HG03457 (cell line): ENCODE results near the gene CBLC.
A peak's percentile ranks its signal among the peaks of the same experiment; 100 is the strongest.
"Not testable (repeated sequence)": the region's sequence is repeated elsewhere in the genome, so short reads cannot be mapped to it uniquely, and the experiment has no call there.

Experiments
- ATAC-seq: cut with Tn5 transposase; IDR thresholded peaks from one replicate; pipeline ENCODE4 v1.9.1; 2021; ENCODE audit warnings: moderate number of reproducible peaks; ENCODE audit not compliant: unreplicated experiment

CBLC gene

GRCh38 chr19:44759083-44759804 is 18.4 kb upstream of the CBLC start:
- ATAC-seq: no peak

GRCh38 chr19:44762038-44762437 is 15.7 kb upstream of the CBLC start:
- no peak for ATAC-seq

- no peak for ATAC-seq
Measured at GRCh38 chr19:44765033-44765948, 12.4 kb upstream of the CBLC start.

GRCh38 chr19:44765949-44766335 is 11.7 kb upstream of the CBLC start:
- ATAC-seq: no peak

DNA sequence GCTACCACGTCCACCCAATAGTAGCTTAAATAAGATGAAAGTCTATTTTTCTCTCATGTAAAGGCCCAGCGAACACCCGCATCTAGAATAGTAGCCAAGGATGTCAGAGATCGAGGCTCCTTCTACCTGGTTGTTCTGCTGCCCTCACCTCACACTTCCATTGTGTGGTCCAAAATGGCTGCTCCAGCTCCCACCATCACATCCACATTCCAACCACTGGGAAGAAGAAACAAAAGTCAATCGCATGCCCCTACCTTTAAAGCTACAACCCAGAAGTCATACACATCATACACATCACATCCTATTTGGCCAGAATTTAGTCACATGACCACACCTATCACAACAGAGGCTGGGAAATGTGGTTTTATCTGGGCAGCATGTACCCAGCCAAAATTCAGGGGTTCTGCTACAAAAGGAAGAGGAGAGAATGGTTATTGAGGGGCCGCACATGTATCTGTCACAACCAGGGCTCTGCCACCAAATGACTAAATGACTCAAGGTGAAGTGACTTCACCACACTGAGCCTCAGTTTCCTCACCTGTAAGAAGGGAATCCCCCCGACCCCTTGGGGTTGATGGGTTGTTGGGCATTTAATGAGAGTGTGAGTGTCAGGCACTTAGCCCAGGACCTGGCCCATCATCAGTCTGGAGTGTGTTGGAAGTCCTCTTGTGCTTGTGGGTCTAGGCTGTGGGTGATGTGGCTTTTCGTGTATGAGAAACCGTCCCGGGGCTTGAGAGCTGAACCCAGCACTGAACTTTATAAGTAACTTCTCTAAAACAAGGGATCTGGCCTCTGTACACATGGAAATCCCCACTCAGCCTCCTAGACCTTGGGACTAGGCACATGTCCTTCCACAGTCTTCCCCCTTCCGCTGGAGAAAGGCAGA is 10.2 kb upstream of the CBLC start:
- no peak for ATAC-seq

- ATAC-seq: peak; percentile 92
Measured at GRCh38 chr19:44770550-44771257, 7.0 kb upstream of the CBLC start.

DNA sequence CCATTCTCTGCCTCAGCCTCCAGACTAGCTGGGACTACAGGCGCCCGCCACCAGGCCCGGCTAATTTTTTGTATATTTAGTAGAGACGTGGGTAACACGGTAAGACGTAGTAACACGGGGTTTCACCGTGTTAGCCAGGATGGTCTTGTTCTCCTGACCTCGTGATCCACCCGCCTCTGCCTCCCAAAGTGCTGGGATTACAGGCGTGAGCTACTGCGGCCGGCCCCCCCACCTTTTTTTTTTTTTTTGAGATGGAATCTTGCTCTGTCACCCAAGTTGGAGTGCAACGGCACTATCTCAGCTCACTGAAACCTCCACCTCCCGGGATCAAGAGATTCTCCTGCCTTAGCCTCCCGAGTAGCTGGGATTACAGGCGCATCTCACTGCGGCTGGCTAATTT is 5.5 kb upstream of the CBLC start:
- ATAC-seq: not testable (repeated sequence)

DNA sequence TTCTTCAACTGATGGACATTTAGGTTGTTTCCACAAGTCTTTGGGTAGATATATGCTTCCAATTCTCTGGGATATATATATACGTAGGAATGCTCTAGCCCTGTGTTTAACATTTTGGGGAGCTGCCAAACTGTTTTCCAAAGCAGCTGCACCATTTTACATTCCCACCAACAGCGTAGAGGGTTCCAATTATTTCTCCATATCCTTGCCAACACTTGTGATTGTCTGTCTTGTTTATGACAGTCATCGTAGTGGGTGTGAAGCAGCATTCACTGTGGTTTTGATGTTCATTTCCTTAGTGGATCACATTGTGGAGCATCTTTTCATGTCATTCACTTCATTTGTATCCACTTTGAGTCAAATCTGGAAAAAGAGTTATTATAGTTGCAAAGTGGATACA is 4.7 kb upstream of the CBLC start:
- ATAC-seq: no peak

DNA sequence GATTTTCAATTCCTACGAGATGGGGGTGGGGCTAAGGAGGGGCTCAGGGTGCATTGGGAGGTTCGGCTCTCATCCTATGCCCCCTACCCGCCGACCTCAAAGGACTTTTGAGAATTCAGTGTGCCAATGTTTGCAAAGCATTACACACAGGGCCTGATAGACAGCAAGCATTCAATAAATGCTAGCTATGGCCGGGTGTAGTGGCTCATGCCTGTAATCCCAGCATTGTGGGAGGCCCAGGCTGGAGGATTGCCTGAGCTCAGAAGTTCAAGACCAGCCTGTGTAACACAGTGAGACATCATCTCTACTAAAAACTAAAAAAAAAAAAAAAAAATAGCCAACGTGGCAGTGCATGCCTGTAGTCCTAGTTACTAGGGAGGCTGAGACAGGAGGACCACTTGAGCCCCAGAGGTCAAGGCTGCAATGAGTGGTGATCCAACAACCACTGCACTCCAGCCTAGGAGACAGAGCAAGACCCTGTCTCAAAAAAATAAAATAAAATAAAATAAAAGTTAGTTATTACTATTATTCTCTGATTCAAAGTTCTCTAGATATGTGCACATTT is 1.9 kb upstream of the CBLC start:
- no peak for ATAC-seq

DNA sequence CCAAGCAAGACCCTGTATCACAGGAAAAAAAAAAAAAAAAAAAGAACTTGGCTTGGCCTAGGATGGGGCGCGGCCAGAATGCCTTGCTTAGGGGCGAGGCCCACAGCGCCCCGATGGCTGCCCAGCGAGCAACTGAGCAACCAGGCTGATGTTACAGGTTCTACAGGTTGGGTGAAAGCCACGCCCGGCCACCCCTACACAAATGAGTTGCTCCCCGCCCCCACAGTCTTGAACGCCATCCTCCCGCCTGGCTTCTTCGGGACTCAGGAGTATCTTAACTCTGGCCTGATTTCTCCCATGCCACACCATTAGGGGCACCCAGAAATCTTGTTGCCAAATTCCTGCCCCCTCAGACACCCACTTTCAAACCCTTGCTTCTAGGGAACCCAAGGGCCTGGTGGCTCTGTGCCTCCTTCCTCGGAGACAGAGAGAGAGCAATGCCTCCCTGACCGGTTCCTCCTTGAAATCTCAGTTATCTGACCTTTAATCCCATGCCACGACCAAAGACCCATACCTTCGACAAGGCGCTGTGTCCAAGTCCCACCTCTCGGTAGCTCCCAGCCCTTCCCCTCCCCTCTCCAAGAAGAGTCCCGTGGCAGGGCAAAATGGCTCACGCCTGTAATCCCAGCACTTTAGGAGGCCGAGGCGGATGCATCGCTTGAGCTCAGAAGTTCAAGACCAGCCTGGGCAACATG is 1.1 kb upstream of the CBLC start:
- ATAC-seq: no peak

DNA sequence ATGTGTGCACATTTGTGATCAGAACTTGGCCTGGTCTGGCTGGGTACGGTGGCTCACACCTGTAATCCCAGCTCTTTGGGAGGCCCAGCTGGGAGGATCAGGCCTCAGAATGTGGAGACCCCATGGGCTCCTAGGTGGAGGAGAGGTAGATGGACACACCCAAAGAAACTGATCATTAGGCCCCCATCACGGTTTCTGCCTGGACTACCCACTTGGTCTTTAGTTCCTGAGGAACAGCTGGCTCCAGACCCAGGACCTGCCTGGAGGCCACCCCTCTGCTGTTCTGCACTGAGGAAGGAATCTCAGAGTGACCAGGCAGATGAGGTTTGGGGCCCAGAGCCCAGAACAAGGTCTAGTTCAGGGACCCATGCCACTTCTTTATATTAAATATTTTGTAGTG is 1.5 kb downstream of the CBLC start:
- ATAC-seq: no peak

- not testable (repeated sequence) for ATAC-seq
Measured at GRCh38 chr19:44781694-44782093, 4.0 kb downstream of the CBLC start.

GRCh38 chr19:44782729-44783128 is 5.0 kb downstream of the CBLC start:
- no peak for ATAC-seq

DNA sequence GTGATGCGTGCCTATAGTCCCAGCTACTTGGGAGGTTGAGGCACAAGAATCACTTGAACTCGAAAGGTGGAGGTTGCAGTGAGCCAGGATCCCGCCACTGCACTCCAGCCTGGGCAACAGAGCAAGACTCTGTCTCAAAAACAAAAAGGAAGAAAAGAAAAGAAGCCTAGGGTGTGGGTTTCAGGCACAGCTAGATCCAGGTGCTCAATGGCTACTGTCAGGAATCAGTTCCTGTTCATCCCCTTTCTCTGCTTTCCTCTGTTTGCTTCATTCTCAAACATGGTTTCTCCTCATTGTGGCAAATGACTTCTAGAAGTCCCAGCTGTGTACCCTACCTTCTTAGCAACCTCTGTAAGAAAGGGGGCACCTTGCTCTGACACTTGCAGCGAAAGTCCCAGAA is 5.9 kb downstream of the CBLC start:
- no peak for ATAC-seq

- ATAC-seq: no peak
Measured at GRCh38 chr19:44785271-44785670, 7.6 kb downstream of the CBLC start.

- no peak for ATAC-seq
Measured at GRCh38 chr19:44785993-44786392, 8.3 kb downstream of the CBLC start.

DNA sequence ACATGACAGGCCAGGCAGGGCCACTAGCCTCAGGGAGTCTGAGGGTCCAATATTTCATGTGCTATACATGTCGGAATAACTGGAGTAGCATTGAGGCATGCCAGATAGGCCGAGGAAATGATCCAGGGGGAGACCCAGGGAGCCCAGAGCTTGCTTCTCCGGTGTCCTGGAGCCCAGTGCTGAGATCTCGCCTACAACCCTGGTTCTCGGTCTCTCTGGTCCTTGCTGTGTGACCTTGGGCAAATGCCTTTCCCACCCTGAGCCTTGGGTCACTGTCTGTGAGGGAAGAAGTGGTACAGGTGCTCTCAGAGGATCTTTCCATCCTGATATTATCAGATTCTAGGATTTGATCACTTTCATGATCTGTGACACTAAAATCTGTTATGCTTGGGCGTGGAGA is 11.3 kb downstream of the CBLC start:
- no peak for ATAC-seq

DNA sequence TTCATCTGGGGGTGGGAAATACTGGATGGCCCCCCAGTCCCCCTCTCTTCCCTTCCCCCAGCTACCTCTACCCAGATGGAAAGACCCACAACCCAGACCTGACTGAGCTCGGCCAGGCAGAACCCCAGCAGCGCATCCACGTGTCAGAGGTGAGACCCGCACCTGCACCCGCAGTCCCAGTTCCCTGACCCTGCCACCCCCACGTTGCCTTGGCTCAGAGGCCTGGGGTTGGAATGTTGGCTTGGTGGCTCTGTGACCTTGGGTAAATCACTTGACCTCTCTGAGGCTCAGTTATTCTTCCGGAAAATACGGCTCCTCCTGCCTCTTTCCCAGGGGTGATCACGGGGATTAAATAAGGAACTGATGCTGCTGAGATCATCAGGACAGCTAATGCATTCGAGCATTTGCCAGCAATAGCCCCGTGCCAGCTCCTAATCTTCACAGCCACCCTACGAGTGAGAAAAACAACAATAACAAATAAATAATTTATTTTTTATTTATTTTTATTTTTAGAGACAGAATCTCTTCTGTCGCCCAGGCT is 12.3 kb downstream of the CBLC start:
- ATAC-seq: no peak

GRCh38 chr19:44792281-44792680 is 14.6 kb downstream of the CBLC start:
- no peak for ATAC-seq
